GM21360 (cell line): ENCODE results near the gene KCNE1.
"Not testable (repeated sequence)": the region's sequence is repeated elsewhere in the genome, so short reads cannot be mapped to it uniquely, and the experiment has no call there.

Source experiments
- ATAC-seq: cut with Tn5 transposase; IDR thresholded peaks from one replicate; pipeline ENCODE4 v1.9.1; 2021; ENCODE audit warnings: mild to moderate bottlenecking, moderate library complexity; ENCODE audit not compliant: unreplicated experiment

KCNE1 gene

DNA sequence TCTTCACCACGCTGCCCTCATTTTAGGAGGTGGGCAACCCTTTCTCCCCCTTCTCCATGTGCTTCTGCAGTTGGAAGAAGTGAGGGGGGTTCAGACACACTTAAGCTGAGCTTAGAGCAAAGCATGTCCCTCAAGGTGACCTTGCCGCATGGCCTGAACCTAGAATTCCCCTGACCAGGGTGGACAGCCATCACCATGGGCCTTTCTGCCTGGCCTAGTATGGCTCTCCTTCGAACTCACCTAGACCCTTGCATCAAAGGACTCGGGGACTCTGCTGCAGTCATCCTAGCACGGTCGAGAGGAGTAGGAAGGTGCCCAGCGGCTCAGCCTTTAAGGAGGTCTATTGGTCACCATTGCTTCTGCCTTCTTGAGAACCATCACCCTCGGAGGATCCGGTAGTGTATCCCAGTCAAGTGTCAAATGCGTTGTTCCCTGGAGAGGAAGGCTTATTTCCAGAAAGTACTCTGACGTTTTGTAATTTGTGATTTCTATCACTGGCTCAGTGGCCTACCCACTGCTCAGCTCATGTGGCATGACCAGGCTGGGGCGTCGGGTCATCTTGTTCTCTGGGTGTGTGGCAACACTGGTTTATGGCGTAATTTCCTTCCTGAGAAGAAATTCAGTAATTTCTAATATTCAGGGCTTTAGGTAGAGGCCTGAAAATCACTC is at the start of gene KCNE1:
KCNE1 (minus strand) TSS at position 424 of the 669 bp plus-strand sequence. CDS start 62,576 bp downstream, outside the sequence.
- ATAC-seq: no peak

DNA sequence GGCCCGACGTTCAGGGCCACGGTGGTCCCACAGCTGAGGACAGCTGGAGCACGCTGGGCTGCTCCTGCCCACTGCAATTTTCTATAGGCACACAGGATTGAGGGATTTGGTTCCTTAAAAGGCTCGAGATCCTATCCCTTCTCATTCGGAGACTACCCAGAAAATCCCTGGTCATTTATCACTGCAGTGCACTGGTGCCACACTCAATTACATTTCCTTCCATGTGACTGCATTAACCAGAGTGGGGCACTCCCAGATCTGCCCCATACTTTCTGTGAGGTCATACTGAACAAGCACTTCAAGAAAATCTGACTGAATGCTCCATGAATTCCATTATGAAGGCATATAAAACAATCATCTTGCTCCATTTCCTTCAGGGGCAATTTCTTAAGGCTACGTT is 49.8 kb upstream of the KCNE1 start:
- no peak for ATAC-seq

DNA sequence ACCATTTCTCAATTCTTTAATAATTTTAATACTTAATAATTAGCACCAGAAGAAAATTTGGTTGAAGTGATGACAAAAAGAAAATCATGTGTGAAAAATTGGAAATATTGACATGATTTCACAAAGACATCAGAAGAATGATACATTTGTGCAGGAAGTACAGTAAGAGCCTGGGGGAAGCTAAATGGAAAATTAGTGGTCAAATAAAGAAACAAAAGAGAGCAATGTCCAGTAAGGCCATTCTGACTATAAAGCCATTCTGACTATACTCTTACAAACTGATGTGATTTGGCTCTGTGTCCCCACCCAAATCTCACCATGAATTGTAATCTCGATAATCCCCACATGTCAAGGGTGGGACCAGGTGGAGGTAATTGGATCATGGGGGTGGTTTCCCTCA is 48.6 kb upstream of the KCNE1 start:
- no peak for ATAC-seq

DNA sequence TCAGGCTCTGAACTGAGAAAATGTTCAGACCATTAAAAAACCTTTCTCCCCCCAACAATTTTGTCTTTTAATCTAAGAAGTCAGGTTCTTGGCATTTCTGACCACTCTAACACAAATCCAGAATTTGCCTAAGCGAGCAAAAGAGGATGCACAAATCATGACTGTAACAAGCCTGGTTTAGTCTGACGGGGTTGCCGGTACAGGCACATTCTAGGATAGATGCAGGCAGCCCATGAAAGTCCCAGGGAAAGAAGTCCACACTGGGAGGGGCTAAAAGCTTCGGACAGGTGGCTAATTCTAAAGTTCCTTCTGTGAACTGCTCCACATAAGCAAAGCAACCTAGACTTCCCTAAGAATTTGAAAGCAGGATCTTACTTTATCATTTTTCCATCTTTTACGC is 48.0 kb upstream of the KCNE1 start:
- no peak for ATAC-seq

DNA sequence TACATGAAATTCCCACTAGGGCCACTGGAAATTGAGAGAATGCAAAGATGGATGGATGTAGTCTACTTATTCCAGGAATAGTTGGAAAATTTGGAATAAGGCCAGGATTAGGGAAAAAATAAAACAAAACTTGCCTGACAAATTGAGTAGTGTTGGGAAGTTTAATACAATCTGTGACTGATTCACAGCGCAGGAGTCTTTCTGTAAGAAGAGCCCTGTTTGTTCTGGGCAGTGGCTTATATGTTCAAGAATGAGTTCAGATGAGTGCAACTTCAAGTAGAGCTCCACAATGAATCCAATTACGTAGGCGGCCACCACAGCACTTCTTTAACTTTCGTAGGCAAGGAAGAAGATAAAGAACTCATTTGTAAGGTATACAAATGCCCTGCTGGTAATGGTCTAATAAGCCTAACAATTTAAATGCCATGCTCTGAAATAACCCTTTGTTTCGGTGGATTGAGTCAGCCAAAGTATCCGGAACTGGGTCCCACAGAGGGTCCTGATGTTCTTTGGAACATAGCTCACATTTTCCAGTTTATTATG is 47.1 kb upstream of the KCNE1 start:
- ATAC-seq: no peak

DNA sequence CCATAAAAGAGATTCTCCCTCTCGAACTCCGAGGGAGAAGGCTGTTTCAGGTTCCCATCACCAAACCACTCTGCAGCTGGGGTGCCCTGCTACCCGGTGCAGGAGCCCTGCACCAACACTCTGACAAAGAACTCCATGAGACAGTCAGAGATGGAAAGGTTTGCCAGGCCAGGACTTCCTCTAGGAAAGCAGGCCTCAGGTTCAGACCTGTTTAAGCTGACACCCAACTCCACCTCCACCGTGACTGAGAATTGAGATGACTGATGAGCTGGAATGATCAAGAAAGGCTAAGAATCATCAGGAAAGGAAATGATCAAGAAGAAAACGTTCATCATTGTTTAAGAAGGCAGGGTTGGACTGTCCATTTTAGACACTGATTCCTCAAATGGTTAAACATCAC is 46.2 kb upstream of the KCNE1 start:
- ATAC-seq: no peak

DNA sequence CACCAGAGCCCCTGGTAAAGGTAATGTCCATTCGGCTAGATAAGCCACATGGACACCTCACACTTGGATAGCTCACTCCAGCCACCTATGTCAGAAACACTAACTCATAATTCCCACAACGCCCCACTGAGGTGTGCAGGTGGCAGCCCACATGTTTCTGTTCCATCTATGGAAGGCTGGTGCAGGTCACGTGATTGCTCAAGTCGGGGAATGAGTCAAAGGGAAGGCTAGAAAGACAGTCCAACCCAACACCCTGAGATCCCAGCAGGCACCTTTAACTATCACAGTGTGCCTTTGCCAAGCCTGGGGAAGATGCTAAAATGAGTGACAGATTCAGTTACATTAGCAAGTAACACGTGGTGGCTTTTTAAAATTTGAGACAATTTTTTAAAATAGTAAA is 45.3 kb upstream of the KCNE1 start:
- ATAC-seq: no peak

DNA sequence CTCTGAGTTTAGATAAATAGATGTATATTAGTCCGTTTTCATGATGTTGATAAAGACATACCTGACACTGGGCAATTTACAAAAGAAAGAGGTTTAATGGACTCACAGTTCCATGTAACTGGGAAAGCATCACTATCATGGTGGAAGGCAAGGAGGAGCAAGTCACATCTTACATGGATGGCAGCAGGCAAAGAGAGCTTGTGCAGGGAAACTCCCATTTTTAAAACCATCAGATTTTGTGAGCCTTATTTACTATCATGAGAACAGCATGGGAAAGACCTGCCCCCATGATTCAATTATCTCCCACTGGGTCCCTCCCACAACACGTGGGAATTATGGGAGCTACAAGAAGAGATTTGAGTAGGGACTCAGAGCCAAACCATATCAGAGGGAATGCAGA is 42.7 kb upstream of the KCNE1 start:
- ATAC-seq: not testable (repeated sequence)

DNA sequence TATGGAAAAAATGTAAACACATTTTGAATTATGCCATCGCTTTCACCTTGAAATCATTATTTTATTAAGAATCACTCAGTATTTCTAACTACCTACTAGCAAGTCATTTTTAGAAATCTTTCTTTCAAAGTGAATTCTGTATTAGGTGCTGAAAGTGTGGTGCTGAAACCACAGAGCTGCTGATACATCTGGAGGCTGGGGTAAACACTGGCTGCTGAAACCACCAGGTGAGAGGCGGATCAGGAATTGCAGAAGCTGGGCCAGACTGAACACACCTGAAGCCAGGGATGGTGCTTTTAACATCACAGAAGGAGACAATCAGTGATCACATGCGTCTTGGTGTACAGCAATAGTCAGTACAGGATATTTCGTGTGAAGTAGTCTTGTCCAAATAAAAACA is 42.2 kb upstream of the KCNE1 start:
- no peak for ATAC-seq

DNA sequence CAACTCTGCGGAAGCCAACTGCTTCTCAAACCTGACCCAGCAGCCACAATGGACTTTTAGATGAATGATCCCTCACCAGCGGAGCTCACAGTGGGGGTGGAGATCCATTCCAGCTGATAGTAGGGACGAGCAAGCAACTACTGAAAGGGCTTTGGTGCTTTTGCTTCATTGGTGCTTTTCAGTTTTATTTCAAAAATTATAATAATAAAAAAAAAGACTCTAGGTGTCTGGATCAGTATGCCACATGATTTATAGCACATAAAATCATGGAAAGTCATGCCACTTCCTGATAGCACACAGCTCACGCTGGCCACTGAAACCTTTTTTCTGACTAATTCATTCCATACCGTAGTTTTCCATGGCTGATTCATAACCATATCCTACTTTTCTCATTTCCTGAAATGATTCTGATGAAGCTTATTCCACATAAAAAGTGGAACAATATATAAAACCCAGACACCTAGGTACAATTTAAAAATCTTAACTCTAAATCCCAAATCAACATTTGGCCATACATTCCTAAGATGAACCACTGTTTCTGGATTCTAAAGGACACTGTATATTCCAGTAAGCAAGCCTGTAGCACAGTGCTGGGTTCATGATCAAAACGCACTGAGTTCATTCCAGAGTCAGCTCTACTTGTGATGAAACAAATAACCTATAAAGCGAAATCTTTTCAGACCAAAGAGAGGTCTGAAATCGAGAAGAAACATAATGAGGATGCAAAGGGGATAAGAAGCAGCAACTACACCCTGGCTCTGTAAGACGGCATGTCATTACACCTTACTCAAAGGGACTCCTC is 41.3 kb upstream of the KCNE1 start:
- ATAC-seq: no peak

DNA sequence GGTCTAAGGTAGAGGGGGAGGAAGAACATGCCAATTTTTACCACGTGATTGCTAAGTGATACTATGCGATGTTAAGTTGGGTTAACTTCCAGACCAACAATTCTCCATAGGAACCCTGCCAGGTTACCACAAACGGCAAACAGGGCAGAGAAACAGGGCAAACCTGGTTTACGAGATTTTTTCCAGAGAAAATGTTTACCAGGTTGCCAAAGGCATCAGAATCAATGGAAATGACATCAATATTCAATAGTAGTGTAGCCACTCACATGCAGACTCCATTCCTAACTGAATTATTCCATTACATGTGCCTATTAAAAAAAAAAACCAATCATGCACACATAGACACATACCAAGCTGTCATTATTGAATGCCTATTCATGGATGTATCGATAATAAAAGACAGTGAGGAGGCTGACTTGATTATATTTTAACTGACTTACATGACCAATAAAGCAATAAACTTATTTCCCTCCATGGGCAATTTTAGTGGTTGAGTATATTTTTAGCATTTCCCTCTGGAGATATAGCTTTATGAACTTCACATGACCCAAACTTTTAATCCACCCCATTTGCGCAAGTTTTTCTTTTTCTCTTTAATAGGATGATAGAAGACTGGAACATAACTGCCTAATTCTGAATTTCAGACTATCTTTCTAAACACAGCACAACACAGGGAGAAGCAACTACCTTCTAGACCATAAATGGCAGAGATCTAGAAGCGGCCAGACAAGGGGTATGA is 40.5 kb upstream of the KCNE1 start:
- no peak for ATAC-seq

DNA sequence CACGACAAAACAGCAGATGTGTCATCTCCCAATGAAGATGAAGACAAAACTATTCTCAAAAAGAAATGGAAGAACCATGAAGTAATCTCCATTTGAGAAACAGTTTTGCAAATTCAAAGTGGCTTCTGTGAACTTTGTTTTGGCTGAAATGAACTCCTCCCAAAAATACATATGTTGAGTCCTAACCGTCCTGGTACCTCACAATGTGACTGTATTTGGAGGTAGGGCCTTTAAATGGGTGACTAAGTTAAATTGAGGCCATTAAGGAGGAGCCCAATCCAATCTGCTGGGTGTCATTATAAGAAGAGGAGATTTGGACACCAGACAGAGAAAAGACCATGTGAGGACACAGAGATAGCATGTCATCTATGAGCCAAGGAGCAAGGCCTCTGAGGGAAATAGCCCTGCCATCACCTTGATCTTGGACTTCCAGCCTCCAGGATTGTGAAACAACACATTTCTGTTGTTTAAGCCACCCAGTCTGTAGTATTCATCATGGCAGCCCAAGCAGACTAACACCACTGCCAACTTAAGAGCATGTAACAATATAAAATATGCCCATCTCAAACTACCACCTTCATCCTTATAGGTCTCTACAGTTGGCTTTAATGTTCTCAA is 38.3 kb upstream of the KCNE1 start:
- ATAC-seq: no peak

DNA sequence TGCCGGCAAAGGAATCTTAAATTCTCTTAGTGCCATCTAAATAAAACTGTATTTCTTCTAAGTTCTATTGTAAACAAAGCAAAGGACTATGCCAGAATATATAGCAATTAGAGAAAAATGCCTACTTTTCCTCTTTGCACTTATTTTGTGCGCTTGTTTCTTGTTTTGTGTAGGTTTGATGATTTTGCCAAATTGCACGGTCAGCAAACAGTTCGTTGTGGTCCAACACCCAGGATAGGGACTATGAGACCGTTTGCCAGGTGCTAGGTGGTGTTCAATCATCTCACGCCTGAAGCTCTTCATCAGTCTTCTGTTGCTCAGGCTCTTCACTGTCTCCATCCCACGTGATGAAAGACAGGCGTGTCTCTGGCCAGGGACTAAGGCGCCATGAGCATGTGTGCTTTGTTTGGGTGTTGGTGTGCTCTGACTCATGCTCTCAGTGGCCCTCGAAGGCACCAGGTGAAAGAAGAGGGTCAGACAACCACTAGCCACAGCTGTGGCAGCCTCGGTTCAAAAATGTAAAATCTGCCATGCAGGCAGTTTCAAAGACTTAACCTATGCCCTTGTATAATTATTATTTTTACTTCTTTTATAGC is 36.9 kb upstream of the KCNE1 start:
- ATAC-seq: no peak

DNA sequence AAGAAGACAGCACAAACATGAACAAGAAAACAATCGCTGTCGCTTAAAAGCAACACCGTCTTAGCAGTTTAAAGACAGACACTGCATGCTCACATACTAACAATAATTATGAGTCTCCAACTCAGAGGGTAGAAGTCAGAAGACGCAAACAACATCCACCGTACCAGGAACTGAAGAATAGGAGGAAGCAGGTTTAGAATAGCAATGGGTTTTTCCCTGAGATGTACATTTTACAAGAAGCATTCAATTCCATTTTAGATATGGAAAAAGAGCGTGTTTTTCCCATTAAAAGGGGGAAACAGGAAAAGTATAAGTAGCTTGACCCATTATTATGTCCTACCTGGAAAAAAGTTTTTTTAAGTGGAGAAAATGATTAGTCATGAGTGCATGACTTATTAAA is 34.5 kb upstream of the KCNE1 start:
- no peak for ATAC-seq

DNA sequence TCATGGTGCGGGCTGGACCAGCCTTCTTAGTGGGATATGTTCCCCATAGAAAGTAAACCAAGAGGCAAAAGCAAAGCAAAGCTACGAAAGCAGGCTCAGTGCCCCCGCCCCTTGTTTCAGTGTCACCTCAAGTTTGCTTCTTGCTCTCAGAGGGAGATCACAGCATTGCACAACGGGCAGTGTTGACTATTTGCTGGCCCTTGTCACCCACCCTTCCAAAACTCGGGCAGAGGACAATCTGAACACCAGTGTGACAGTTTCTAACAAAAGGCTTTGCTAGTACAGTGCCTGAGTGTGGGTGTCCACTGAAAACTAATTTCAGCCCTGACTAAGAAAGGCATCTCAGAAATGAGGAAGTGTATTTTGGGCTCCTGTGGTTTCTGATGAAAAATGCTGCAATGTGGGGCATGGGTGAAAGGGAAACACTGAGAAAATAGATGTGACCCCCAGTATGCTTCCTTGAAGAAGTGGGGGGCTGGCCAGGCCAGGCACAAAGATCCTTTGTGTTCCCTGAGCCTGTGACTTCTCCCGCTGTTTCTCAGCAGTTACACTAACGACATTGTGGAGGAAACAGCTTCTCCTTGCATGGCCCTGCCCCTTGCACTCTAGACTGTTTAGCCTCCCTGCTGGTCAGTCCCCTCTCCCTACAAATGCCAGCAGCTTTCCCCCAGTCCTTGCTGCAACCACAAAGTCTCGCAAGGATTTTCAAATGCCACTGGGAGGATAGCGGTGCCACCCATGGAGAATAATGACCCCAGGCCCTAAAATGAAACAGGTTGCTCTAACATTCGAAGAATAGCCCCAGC is 33.3 kb upstream of the KCNE1 start:
- peak; percentile 78 for ATAC-seq

DNA sequence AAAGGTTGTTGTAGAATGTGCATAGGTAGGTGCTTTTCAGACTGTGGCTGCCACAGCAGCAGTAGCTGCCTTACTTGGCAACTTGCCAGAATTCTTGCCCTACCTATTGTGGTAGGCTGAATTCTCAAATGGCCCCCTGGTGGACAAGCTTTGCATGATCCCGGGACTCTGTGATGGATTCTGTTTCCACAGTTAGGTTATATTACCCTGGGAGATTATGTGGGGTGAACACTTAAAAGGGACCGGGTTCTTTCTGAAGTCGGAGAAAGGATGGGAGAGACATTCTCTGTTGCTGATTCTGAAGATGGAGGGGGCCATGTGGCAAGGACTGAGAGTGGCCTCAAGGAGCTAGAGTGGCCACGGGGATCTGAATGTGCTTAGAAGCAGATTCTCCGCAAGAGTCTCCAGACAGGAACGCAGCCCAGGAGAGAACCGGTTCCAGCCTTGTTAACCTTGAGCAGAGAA is 32.1 kb upstream of the KCNE1 start:
- ATAC-seq: no peak

DNA sequence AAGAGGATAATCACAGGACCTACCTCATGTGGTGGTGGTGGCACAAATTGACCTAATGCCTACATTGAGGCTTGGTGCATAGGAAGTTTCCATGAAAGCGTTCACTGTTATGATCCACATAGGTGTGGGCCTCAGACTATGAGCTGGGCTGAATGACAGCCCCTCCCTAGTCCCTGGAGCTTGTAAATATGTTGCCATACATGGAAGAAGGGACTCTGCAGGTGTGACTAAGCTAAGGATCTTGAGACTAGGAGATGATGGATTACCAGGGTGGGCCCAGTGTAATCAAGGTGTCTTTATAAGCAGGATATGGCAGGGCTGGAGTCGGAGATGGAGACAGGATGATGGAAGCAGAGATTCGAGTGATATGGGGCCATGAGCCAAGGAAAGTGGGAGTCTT is 31.0 kb upstream of the KCNE1 start:
- ATAC-seq: no peak

DNA sequence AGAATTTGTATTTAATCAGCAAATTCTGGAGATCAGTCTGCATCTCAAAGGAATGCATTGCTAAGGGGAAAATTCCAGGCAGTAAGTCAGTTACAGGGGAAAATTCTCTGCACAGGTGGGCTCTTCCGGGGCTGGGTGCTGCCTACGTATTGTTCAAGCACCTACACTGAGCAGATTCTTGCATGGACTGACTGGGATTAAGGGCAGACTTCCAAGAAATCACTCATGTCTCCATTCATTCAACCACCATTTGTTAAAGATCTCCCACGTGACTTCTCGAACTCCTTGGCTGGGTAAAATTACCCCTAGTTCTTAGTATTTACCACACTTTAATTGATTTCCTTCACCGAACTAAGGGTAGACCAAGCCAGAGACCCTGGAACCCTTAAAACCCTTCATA is 28.2 kb upstream of the KCNE1 start:
- ATAC-seq: no peak

DNA sequence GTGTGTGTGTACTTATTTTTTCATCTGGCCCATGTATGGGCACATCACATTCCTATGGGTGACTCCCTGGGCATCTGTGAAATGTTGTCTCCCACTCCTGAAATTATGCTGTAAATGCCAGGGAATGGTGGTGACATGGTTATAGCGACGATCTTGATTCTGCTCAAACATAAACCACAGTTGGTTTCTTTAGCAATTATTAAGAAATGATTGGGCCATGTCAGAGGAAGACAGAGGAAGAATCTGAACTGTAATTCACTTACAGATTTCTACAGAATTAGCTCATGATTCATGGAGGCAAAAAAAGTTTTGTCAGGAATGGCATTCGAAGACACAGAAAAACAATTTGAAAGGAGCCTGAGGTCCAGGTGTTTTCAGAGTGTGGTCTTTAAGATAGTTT is 25.8 kb upstream of the KCNE1 start:
- no peak for ATAC-seq

DNA sequence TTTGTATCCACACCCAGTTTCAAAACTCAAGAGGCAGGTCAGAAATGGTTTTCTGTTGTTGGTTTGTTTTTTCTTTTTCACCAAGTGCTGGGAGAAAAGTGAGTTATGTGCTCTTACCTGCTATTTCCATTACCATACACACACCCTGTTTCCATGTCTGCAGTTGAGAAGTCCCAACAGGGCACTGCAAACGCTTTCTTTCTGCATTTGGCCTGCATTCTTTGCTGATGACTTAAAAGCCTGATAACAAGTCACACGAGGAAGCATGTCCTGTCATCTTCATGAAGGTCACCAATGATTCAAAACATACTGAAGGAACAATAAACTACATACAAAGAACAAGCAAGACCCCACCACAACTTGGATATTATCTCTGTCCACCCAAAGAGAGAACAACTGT is 24.8 kb upstream of the KCNE1 start:
- no peak for ATAC-seq
